Coronary artery (tissue), 2 donors: ENCODE results near the gene IGFALS.

Experiments used
- DNase-seq: peaks from one replicate; pipeline ENCODE4 v3.0.0-alpha.2; 2017; ENCODE audit warnings: low spot score
- H3K27ac ChIP-seq, 2 donors: fragments of 200-600 bp; sonication (generic); one replicate each; pipeline ENCODE4 v1.5.1; 2016 to 2019
- H3K4me3 ChIP-seq: fragments of 200-600 bp; sonication (generic); 2 replicates; pipeline ENCODE4 v1.5.1; 2016; ENCODE audit warnings: mild to moderate bottlenecking, moderate library complexity
- TF ChIP-seq, protein P1 (sequence below): fragments of 200-600 bp; sonication (generic); IDR thresholded peaks from one replicate; pipeline ENCODE4 v1.5.1; 2019; ENCODE audit warnings: antibody characterized with exemption

IGFALS gene

DNA sequence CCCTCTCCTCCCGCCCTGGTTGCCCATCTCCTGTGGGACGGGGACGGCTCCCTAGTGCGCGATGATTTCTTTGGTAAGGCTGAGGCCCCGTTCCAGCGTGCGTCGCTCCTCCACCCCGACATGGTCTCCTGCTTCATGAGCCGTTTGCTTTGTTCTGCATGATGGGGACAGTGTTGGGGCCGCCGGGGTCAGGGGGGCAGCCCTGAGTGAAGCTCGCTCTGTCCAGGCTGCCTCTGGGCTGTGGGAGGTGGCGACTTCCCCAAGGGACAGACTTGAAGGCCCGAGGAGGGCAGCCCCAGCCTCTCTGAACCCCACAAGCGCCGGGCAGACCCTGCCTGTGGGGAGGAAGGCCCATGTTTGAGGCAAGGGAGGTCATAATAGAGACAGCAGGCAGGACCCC, 34.6 kb downstream of the IGFALS start:
- TF ChIP-seq, protein P1, sequence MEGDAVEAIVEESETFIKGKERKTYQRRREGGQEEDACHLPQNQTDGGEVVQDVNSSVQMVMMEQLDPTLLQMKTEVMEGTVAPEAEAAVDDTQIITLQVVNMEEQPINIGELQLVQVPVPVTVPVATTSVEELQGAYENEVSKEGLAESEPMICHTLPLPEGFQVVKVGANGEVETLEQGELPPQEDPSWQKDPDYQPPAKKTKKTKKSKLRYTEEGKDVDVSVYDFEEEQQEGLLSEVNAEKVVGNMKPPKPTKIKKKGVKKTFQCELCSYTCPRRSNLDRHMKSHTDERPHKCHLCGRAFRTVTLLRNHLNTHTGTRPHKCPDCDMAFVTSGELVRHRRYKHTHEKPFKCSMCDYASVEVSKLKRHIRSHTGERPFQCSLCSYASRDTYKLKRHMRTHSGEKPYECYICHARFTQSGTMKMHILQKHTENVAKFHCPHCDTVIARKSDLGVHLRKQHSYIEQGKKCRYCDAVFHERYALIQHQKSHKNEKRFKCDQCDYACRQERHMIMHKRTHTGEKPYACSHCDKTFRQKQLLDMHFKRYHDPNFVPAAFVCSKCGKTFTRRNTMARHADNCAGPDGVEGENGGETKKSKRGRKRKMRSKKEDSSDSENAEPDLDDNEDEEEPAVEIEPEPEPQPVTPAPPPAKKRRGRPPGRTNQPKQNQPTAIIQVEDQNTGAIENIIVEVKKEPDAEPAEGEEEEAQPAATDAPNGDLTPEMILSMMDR = no peak
- no peak for DNase-seq
- H3K27ac ChIP-seq = no peak overlapping the region
- H3K4me3 ChIP-seq = no peak overlapping the region

DNA sequence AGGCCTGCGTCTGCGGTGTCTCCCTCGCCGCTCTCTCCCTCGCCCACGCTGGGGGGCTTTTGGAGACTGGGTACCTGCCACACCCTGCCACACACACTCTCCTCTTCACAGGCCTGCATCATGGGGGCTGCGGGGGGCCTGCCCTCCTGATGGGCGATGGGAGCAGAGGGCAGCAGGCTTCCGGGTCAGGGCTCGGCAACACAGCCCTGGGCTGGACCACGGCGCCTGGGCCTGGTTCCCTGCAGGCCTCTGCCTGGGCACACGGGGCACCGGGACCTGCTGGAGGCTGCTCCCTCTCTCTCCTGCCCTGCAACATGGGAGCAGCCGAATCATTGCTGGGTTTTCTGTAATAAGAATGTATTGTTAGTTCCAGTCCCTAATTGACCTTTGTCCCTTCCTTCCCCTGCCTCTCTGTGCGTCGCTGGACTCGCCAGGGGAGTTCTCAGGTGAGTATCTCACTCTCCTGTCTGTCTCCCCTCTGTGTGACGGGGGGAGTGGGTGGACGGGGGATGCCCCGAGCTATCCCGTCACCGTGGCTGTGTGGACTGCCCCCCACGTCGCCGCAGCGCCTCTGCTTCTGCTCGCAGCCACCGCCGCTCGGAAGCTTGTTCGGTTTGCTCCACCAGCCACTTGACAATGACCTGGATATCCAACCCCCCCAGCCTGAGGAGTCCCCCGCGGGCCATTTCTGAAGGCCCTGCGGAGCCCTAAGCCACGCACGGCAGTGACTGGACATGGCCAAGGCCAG, 35.6 kb downstream of the IGFALS start:
- TF ChIP-seq, protein P1 = no peak
- no peak for DNase-seq

DNA sequence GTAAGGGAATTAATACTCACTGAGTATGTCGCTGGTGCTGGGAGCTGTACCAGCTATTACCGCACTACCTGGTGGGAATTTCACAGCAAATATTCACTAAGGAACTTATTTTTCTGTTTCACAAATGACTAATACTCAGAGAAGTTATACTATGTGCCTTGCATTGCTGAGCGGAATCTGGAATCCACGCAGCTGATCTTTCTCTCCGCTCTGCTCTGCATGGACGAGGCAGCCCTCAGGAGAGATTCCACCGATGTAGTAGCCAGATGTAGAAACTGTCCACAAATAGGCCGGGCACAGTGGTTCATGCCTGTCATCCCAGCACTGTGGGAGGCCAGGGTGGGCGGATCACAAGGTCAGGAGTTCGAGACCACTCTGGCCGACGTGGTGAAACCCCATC, 39.3 kb downstream of the IGFALS start:
- Histone ChIP-seq H3K4me3 (no peak overlapping the region), H3K27ac (no peak overlapping the region)
- no peak for DNase-seq
- TF ChIP-seq, protein P1 = no peak

More for the DNA sequence above, 35.6 kb downstream of the IGFALS start:
- Histone ChIP-seq H3K27ac (no peak overlapping the region), H3K4me3 (no peak overlapping the region)

DNA sequence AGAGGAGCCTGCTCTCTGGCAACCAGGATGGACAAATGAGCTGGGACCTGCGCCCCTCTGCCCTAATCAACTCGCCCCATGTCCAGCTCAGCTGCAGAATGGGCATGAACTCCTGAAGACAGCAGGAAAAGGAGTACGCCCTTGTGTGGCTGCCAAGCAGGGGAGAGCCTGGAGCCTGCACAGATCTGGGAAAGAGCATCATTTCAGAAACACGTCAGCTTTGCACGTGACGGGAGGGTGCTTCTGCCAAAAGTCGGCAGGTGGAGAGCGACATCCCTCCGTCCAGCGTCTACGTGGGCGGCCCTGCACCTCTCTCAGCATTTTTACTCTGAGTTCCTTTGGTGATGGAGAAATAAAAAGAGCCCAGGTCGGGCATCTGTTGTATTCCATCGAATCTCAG, 40.7 kb downstream of the IGFALS start:
- Histone ChIP-seq H3K27ac (no peak overlapping the region), H3K4me3 (no peak overlapping the region)
- TF ChIP-seq, protein P1 = no peak
- no peak for DNase-seq

DNA sequence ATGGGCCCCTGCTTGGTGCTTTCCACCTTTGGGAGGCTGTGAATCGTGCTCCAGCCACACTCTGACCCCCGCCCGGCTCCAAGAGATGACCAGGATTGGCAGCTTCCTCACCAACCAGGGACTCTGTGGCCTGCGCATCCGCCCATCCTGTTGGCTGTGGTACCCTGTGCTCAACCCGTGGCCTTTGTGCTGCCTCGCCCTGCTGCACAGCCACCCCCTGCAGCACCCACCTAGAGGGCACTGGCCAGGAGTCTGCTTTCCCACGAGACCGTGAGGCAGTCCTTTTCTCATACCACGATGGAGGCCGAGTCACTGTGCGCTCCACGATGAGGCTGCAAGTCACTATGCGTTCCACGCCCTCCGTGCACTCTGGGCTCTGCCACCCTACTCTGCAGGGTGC, 41.6 kb downstream of the IGFALS start:
- TF ChIP-seq, protein P1 = no peak
- no peak overlapping the region for H3K4me3 ChIP-seq
- DNase-seq = no peak
- no peak overlapping the region for H3K27ac ChIP-seq

DNA sequence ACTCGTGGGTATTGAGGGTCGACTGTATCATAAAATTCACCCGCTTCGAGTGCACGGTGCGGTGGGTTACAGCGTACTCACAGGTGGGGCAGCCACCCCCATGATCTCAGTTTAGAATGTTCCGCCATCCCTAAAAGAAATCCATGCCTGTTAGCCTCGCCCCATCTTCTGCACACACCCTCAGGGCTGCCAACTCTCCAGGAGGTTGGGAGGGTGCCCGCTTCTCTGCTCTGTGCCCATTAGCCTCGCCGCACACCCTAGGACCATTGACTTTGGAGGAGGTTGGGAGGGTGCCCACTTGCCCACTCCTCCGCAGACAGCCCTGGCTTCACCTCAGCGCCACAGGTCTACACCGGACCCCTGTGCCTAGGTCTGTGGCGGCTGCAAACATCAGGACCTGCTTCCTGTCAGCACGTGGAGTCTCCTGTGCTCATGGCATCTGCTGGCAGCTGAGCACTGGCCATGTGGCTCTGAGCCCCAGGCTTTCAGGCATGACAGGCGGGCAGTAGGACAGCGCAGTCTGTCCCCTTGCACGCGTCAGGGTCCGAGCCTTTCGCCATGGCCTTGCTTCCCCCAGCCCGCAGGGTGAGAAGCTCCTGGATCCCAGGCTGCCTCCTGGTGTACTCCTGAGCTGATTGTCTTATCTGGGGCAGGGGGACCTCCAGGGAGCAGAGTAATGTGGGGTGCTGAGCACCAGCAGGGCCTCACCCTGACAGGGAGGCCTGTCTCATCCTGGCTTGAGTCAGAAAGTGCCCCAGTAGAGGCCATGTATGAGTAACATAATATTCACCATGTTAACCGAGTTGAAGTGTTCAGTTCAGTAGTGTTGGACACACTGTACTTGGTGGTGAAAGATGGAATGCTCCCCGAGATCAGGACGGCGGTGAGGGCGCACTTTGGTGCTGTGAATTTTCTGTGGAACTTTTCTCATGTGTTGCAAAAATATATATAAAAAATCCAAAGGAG, 44.1 kb downstream of the IGFALS start:
- DNase-seq = no peak
- Histone ChIP-seq H3K4me3 (no peak overlapping the region), H3K27ac (no peak overlapping the region)
- TF ChIP-seq, protein P1 = no peak
